GM21390 (cell line): ENCODE results near the gene BNIP3.
"Not testable (repeated sequence)": the region's sequence is repeated elsewhere in the genome, so short reads cannot be mapped to it uniquely, and the experiment has no call there.

ENCODE experiments used
- ATAC-seq: cut with Tn5 transposase; IDR thresholded peaks from one replicate; pipeline ENCODE4 v1.9.1; 2021; ENCODE audit not compliant: unreplicated experiment

Gene BNIP3

DNA sequence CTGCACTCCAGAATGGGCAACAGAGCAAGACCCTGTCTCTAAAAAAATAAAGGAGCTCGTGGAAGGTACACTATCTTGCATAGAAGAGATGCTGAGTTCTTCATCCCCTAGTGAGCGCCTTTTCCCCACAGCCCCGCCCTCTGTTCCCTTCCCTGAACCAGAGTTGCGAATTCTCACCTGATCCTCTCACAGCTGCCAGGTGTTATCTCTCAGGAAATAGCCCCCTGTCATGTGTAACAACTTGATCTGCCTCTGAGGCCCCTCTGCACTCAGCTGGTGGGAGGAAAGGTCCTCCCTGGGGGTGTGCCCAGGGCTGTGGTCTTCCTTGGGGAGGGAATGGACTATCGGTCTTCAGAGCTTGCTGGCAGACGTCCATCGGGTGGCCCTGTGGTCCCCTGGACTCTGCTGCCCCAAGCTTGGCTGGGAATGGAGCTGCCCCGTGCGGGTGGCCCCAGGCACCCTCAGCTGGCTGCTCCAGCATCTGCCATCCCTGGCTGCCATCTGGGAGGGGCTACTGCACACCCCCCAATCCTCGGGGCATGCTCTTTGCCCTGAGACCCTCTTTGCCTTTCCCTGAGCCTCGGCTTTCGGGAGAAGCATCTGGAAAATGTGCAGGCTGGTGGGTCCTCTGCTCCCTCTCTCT, 21.7 kb upstream of the BNIP3 start:
- no peak for ATAC-seq

DNA sequence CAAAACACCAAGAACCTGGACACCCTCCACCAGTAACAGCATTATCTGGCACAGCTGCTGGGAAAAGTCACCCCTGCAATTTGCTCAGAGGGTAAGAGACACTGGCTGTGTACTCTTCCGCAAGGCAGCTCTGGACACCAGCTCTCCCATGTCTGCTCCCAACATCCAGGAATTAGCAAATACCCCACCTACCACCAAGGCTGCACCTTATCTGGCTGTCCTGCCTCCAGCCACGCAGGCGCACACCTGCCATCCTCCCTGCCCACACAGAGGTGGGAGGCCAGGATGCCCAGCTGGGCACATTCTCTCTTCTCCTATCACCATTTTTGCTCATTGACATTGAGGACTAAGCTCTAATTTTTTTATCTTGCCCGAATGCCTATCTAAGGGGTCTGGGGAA, 20.3 kb upstream of the BNIP3 start:
- no peak for ATAC-seq

DNA sequence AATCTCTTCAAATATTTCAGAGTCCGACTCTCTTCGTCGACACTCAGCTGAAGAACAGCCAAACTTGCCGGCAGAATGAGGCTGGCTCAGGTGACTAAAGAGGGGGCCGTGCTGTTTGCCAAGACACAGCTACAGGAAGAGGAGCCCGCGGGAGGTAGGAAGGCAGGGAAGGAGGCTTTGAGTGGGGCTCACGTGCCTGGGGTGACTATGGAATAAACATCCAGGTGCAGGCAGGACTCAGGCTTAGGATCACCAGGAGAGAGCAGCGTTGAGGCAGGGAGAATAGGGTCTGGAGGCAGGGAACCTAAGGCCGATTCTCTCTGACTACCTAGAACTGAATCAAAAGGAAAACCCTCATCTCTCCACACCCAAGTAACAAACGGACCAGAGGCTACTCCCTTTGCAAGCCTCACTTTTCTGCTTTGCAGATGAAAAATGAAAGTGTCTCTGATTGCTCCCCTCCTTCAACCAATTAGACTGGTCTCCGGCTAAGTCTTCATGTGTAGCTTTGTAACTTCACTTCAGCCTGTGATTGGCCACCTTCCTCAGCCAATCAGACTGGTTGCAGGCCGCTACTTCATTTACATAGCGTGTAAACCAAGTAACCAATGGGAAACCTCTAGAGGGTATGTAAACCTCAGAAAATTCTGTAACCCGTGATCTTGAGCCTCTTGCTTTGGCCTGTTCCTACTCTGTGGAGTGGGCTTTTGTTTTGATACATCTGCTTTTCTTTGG, 19.7 kb upstream of the BNIP3 start:
- no peak for ATAC-seq

DNA sequence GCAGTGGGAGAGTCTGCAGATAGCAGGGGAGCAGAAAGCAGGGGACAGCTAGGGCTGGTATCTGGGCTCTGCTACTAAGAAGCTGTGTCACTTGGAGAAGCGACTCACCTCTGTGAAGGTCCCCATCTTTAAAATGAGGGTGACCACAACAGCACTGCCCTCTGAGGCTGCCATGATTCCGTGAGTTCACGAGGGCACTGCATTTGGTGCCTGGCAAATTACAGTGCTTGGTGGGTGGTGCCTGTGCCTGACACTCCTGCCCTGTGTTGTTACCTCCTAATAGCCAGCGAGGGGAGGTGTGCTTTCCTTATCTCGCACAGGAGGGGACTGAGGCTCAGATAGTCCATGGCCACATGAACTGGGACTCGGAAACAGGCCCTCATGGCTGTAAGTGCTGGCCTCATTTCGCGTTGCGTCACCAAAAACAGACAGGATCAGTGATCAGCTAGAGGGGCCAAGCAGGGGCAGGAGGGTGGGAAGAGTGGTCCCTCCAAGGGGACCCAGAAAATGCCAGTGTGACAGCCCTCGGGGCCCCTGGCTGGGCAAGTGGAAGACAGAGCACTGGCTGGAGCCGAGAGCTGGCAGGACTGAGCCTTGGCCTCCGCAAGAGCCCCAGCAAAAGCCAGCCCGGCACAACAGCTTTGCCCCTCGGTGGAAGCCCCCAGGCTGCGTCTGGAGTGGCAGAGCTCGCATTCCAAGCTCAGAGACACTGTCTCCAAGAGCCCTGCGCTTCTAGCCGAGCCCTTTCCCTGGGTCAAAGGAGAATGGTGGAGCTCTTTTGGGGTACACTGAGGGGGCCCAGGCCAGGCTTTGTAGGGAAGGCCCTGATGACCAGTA, 17.3 kb upstream of the BNIP3 start:
- ATAC-seq, result no peak

DNA sequence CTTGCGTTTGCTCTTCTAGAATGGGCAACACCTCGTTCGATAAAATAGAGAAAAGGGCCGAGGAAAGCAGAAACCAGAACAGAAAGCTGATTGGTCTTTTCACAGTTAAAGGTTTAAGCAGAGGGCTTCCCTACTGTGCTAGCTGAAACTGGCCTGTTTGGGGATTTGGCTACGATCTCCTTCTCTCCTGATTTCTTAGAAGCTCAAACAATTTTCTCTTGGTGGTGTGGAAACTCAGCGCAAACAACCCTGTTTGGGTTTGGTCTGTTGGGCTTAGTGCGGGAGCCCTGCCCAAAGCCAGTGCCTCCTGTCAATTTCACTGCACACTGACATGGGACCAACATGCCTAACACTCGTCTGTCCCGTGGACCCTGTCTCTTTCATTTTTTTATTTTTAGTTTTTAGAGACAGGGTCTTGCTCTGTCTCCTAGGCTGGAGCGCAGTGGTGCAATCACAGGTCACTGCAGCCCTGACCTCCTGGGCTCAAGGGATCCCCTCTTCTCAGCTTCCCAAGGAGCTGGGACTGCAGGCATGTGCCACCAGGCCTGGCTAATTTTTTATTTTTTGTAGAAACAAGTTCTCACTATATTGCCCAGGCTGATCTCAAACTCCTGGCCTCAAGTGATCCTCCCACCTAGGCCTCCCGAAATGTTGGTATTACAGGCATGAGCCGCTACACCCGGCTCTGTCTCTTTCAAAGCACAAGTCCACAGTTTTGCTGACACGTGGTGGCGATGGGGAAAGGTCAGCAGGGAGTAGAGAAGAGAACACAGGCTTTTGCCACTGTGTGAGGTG, 16.5 kb upstream of the BNIP3 start:
- ATAC-seq, result no peak

DNA sequence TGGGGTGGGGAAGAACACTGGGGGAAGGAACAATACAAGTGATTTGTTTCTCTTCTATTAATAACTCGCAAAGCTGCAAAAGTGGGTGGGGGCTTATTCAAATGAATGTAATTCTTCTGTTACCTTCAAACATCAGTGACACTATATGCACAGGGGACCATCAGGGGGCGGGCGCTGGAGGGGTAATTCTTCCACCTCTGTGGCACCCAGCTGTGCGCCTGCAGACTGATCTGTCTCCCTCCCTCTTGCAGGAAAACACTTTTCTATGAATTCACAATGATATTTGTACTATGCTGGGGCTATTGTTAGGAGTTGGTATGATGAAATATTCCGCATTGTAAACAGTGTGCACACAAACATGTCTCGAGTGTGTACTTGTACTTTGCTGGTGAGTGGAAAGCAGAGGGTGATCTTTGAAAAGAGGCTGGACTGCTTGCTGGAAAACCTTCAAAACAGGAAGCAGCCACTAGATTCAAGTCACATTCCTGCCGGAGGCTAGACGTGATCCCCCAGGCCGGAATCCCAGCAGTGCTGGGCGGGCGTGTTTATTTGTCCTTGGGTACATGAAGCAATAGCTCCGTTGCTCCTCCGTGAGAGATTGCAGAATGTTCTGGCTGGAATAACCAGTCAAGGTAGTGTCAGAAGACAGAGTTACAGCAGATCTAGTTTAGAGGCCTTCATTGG, 15.8 kb upstream of the BNIP3 start:
- no peak for ATAC-seq

DNA sequence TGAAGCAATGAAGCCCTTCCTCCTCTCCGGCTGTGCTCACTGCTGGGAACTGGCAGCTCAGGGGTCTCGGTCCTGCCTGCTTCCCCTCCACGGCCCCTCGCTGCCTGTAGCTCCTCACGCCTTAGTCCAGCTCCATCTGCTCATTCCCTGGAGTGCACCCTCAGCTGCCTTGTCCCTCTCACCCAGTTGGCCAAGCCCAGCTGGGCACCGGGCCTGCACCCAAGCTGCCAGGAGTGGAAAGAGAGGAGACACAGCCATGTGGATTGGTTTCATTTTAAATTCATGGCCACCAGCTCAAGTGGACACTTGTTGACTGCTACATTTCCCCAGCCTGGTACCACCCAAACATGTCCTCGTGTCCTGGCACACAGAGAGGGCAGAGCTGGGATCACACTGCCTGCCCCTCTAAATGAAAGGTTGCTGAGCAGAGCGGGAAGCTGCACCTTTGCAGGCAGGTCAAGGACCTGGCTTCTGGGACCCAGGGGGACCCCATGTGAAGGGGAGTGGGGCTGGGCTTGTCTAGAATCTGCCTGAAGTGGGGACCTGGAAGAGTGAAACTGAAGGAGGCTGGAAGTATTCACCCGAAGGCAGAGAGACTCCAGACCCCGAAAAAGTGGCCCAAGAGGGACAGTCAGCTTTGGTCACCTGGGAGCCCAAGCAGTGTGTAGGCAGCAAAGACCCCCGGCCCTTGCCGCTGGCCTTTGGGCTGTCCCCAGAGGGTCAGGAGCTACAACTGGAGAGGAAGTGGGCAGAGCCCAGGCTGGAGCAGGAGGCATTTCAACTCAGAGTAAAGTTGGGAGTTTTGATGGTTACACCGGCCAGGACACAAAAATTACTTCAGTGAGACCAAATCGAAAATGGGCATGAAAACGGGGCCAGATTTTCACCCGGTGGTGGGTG, 15.0 kb upstream of the BNIP3 start:
- no peak for ATAC-seq

DNA sequence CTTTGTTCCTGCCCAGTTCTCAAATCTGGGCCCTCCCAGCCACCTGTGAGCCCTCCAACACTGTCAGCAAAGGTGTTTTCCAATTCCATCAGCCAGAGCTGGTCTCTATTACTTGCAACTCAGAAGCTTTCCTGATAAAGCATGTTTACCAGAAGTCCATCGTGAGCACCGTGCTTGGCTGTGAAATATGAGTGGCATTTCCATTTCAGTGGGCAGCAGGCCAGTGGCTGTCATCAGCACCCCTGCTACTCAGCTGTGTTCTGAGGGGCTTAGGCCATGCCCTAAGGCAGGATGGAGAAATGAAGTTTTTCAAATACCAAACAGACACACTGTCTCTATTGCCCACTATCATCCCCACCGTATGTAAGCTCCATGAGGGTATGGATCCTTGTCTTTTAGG, 12.7 kb upstream of the BNIP3 start:
- ATAC-seq, result no peak

DNA sequence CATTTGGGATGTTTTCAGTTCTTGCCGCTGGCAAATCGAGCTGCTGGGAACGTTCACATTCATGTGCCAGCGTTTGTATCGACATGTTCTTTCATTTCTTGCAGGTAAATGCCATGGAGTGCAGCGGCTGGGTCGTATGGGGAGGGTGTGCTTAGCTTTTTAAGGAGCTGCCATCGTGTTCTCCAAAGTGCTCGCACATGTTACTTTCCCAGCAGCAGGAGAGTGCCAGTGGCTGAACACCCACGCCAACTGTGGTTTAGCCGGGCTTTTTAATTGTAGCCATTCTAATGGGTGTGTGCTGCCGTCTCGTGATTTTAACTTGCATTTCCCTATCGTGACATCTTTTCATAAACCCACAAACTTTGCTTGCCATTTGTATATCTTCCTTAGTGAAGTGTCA, 11.6 kb upstream of the BNIP3 start:
- no peak for ATAC-seq

DNA sequence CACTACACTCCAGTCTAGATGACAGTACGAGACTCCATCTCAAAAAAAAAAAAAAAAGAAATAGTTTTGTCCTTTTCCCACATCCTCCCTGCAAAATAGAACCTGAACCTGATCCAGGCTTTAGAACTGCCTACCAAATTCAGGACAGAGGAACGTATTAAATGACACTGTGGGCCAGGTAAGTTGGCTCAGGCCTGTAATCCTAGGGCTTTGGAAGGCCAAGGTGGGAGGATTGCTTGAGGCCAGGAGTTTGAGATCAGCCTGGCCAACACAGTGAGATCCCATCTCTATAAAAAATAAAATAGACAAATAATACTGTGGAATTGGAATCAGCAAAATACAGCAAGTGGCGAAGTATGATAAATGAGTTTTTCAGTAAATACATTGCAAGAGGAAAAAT, 10.0 kb upstream of the BNIP3 start:
- ATAC-seq, result no peak

DNA sequence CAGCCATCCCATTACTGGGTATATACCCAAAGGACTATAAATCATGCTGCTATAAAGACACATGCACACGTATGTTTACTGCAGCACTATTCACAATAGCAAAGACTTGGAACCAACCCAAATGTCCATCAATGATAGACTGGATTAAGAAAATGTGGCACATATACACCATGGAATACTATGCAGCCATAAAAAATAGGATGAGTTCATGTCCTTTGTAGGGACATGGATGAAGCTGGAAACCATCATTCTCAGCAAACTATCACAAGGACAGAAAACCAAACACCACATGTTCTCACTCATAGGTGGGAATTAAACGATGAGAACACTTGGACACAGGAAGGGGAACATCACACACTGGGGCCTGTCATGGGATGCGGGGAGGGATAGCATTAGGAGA, 6.1 kb upstream of the BNIP3 start:
- not testable (repeated sequence) for ATAC-seq

DNA sequence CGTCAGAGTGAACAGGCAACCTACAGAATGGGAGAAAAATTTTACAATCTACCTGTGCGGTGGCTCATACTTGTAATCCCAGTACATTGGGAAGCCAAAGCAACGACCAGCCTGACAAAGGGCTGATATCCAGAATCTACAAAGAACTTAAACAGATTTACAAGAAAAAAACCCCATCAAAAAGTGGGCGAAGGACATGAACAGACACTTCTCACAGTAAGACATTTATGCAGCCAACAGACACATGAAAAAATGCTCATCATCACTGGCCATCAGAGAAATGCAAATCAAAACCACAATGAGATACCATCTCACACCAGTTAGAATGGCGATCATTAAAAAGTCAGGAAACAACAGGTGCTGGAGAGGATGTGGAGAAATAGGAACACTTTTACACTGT, 5.6 kb upstream of the BNIP3 start:
- not testable (repeated sequence) for ATAC-seq

DNA sequence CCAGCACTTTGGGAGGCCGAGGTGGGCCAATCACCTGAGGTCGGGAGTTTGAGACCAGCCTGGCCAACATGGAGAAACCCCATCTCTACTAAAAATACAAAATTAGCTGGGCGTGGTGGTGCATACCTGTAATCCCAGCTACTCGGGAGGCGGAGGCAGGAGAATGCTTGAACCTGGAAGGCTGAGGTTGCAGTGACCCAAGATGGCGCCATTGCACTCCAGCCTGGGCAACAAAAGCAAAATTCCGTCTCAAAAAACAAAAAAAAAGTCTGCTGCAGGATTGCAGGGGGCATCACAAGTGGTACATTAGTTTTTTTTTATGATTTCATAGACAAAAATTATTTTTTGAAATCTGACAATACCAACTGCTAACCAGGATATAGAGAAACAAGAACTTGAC, 5.1 kb upstream of the BNIP3 start:
- not testable (repeated sequence) for ATAC-seq

DNA sequence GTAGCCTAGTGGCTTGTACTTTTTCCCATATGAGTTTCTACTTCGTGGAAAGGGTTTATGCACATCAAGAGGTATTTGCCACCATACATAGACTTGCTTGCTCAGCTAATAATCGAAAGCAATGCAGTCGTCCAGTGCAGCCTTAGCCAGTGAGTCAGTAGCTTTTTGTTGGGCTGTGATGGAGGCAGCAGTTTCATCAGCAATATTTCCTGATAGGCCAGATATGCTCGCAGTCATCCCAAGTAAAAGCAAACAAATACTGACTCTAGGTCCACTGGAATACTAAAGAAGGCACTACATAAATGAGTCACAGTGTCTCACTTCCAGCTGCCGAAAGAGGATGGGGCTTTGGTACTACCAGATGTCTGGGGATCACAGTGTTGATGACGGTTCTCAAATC, 2.1 kb upstream of the BNIP3 start:
- ATAC-seq, result no peak

DNA sequence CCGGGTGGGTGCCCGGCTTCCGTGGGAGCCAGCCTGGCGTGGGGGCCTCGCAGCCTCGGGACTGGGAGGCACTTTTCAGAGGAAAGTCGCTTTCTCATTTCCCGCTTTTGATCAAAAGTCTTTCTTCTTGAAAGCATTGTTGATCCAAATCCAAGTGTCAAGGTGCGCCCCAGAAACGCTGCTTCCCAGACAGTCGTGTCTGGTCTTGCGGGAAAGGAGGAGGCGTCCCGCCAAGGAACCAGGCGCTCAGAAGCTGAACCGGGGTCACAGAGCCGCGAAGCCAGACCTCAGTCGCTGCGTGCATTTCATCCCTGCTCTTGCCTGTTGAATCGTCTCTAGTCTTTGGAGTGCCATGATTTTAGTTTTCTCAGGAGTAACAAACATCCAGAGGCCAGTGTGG, 1.1 kb upstream of the BNIP3 start:
- no peak for ATAC-seq

DNA sequence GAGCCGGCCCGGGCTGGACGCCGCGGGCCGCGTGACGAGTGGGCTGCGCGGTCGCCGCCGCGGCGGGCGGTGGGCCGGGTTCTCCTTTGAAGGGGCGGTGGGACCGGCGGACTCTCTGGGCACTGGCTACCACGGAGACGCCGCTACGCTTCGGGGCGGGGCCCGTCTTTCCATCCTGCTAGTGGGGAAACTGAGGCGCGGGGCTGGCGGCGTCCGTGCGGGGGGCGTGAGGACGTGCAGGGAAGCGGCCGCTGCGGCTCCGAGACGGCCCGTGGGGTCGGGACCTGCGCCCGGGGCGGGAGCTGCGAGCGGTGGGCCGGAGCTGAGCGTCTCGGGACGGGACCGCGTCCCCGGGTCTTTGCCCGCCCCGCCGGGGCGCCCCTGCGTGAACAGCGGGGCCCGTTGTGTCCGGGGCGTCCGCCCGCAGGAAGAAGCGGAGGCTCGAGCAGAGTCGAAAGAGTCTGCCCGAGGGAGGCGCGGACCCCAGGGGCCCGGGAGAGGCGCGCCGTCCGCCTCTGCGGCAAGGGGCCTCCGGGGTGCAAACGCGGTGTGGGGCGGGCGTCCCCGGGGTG, 548 bp upstream of the BNIP3 start:
- peak; percentile 22 for ATAC-seq

DNA sequence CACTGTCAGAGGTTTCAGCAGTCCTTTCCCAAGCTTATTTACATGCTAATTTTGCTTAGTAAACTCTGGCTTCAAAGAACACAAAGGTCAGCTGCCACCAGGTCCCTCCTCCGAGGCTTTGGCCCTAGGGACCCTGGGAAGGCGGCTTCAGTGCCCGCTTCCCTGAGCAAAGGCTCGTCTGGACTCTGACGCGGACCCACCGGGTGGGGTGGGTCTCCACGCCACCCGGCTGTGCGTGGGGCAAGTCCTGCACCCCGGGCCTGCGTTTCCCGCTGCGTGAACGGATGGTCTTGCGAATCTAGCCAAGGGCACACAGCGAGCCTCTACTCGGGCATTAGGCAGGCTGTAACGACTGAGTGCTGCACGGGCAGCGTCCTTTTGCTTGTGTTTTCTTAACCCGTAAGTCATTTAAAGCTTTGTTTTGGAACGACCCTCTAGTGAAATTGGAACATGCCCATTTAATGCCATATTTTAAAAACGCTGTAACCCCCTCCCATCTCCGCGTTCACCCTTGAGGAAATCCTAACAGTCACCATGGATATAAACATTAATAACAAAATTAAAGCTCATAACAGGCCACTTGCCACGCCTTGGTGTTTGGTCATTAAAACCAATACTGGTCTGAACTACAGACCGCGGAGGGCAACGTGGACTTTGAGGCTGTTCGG, 828 bp downstream of the BNIP3 start:
- ATAC-seq, result no peak

DNA sequence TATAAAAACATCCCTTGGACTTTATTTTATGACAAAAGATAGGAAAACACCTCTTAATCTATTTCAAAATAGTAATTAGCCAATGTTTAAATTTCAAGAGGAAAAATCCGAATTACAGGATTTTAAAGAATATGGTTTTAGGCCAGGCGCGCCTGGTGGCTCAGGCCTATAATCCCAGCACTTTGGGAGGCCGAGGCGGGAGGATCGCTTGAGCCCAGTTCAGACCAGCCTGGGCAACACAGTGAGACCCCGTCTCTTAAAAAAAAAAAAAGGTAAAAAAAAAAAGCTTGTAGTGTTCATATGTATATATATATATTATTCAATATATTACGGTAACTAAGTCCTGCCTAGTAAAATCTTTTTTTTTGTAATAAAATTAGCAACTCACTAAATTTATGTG, 1.4 kb downstream of the BNIP3 start:
- no peak for ATAC-seq

DNA sequence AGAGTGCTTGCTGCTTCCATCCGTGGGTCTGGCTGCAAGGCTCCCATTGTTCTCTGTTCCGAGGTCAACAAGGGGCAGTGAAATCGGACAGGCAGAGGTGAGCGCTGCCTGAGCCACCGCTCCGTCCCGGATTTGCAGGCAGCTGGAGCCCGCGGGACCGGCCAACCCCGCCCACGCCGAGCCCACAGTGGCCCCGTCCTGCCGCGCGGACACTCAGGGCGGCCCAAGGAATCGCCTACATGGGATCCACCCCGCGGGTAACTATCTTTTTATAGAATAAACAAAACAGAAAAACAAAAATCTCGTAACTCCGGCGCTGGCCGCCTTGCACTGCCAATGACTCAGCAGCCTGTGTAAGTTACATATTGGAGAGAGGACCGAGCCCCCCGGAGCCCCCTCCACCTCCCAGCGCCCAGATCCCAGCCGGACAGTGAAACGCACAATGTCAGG, 1.9 kb downstream of the BNIP3 start:
- no peak for ATAC-seq
